Measurements from ENCODE around the gene HES6. TPM values are rescaled to one million over a fixed set of nuclear protein-coding genes. Genes with fewer than 3 reads are reported as not detected.
"Not testable (repeated sequence)": the region's sequence is repeated elsewhere in the genome, so short reads cannot be mapped to it uniquely, and the experiment has no call there.

The HES6 gene
- total RNA-seq, 4 donors from 2014 or later, result 9.5 to 33.3 (median 10.2) TPM; not detected in 1

- intact Hi-C loops (cut with DNase I; ENCODE audit: low total_unique reads), result no loop called here
- DNase-seq, result no peak
- H3K9me3 ChIP-seq, result no peaks in the 10 kb centered on the region
- H3K27me3 ChIP-seq, result no peaks in the 10 kb centered on the region
- no peak overlapping the region for H3K4me3 ChIP-seq
- TF ChIP-seq, protein P1, sequence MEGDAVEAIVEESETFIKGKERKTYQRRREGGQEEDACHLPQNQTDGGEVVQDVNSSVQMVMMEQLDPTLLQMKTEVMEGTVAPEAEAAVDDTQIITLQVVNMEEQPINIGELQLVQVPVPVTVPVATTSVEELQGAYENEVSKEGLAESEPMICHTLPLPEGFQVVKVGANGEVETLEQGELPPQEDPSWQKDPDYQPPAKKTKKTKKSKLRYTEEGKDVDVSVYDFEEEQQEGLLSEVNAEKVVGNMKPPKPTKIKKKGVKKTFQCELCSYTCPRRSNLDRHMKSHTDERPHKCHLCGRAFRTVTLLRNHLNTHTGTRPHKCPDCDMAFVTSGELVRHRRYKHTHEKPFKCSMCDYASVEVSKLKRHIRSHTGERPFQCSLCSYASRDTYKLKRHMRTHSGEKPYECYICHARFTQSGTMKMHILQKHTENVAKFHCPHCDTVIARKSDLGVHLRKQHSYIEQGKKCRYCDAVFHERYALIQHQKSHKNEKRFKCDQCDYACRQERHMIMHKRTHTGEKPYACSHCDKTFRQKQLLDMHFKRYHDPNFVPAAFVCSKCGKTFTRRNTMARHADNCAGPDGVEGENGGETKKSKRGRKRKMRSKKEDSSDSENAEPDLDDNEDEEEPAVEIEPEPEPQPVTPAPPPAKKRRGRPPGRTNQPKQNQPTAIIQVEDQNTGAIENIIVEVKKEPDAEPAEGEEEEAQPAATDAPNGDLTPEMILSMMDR (IDR thresholded peaks at IDR 0.05), result no peak
- TF ChIP-seq POLR2A (IDR thresholded peaks at IDR 0.05), result no peak
- H3K4me1 ChIP-seq, result no peaks in the 10 kb centered on the region
- H3K27ac ChIP-seq, result no peak overlapping the region
- H3K36me3 ChIP-seq, result no peaks in the 10 kb centered on the region
Observed at GRCh38 chr2:238278626-238279323, 38.9 kb upstream of the HES6 start.

DNA sequence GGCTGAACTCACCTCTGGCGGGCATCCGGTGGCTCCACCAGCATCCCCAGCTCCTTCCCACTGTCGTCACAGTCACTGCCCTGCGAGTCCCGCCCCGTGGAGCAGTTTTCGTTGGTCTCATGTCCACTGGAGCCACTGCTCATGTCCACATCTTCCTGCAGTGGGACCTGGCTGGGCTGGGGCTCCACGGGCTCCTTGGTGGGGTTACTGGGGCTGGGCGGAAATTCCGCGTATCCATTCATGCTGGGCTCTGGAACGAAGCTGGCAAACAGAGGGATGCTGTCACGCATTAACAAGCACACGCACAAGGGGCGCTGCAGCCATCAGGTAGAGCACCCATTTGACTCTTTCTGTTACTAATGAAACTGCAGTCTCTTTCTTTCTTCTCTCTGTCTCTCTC lies 37.9 kb upstream of the HES6 start:
- Histone ChIP-seq H3K27me3 (no peaks in the 10 kb centered on the region), H3K9me3 (no peaks in the 10 kb centered on the region), H3K36me3 (no peaks in the 10 kb centered on the region), H3K4me1 (no peaks in the 10 kb centered on the region), H3K27ac (no peak overlapping the region), H3K4me3 (no peak overlapping the region)
- intact Hi-C loops (cut with DNase I; ENCODE audit: low total_unique reads), result no loop called here
- no peak for DNase-seq
- no peak for TF ChIP-seq POLR2A (IDR thresholded peaks at IDR 0.05)
- TF ChIP-seq, protein P1 (IDR thresholded peaks at IDR 0.05), result no peak

DNA sequence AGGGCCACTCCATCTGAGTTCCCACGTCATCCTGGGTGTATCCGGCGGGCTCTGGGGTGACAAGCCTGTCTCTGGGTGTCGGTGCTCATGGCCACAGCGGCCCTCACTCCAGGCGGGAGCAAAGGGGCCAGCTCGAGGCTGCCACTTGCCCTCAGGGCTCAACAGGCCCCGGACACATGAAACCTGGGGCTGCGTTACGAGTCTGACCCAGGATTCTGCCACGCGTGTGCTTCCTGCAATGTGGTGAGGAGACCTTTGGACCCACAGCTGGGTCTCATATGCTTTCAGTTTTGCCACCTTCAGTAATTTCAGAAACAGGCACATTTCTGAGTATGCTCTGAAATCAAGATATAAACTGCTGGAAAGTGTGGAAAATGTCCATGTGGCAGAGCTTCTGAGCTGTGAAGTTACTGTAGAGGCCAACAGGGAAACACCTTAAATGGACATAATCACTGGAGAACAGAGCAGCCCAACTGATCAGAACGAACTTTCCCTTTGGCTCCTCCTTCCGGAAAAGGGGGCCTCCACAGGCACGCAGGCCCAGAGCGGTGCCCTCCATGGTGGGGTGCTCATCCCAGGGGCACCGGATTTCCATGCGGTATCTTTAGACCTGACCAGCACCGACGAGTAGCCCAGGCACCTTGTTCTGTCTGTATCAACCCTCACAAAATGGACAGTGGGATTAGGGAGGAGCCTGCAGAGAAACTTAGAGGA lies 34.5 kb upstream of the HES6 start:
- Histone ChIP-seq H3K27me3 (no peaks in the 10 kb centered on the region), H3K4me3 (no peak overlapping the region), H3K36me3 (no peaks in the 10 kb centered on the region), H3K27ac (no peak overlapping the region), H3K9me3 (no peaks in the 10 kb centered on the region), H3K4me1 (no peaks in the 10 kb centered on the region)
- TF ChIP-seq POLR2A (IDR thresholded peaks at IDR 0.05), result no peak
- TF ChIP-seq, protein P1 (IDR thresholded peaks at IDR 0.05), result no peak
- intact Hi-C loops (cut with DNase I; ENCODE audit: low total_unique reads), result no loop called here
- DNase-seq, result no peak

DNA sequence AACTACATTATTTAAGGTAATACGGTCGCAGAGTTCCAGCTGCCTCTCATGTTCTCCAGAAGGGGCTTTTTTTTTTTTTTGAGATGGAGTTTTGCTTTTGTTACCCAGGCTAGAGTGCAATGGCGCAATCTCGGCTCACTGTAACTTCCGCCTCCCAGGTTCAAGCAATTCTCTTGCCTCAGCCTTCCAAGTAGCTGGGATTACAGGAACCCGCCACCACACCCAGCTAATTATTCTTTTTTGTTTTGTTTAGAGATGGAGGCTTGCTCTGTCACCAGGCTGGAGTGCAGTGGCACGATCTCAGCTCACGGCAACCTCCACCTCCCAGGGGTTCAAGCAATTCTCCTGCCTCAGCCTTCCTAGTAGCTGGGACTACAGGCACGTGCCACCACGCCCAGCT lies 33.6 kb upstream of the HES6 start:
- H3K27me3 ChIP-seq; H3K27ac ChIP-seq; H3K9me3 ChIP-seq; H3K4me1 ChIP-seq; H3K36me3 ChIP-seq; DNase-seq; H3K4me3 ChIP-seq; intact Hi-C loops (cut with DNase I; ENCODE audit: low total_unique reads): not testable (repeated sequence)

DNA sequence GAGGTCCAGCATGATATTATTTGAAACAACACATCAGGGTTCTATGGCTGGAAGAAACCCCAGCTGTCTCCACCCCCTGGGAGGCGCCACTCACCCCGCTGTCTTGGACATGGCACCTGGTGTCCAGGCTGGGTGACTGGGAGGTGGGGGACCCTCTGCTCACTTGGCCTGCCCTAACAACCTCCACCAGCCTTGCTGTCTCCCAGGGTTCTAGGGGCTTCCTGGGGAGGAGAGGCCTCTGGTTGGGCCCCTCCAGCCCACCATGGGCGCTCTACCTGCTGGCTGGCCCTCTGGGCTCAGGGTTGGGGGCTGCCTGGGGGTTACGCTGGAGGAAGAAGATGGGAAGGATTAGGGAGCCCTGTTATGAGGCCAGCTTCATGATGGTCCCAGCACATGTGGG lies 32.3 kb upstream of the HES6 start:
- Histone ChIP-seq H3K4me1 (no peaks in the 10 kb centered on the region), H3K27me3 (no peaks in the 10 kb centered on the region), H3K36me3 (no peaks in the 10 kb centered on the region), H3K27ac (no peak overlapping the region), H3K4me3 (no peak overlapping the region), H3K9me3 (no peaks in the 10 kb centered on the region)
- TF ChIP-seq POLR2A (IDR thresholded peaks at IDR 0.05), result no peak
- TF ChIP-seq, protein P1 (IDR thresholded peaks at IDR 0.05), result no peak
- intact Hi-C loops (cut with DNase I; ENCODE audit: low total_unique reads), result no loop called here
- no peak for DNase-seq

DNA sequence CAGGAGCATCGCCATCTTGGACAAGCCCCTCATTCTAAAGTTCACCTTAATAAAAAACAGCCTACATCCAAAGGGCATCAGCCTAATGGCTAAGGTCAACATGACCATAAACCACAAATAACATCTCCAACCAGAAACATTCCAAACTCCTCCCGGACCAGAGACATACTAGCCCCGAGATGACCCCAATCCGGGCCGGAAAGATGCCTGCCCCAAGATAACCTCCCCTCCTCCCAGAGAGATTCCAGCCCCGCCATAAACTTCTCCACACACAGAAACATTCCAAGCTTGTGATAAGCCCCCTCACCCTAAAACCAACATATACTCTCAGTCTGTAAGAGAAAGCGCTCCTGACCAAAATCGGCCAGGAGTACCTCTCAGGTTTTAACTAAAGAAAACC lies 31.8 kb upstream of the HES6 start:
- intact Hi-C loops (cut with DNase I; ENCODE audit: low total_unique reads); H3K36me3 ChIP-seq: not testable (repeated sequence)

More for the DNA sequence above, 31.8 kb upstream of the HES6 start:
- H3K4me3 ChIP-seq, H3K4me1 ChIP-seq, H3K27me3 ChIP-seq, H3K9me3 ChIP-seq, H3K27ac ChIP-seq, DNase-seq: not testable (repeated sequence)

Measured in uterus (tissue), 4 donors.